Measurements from ENCODE around the gene OR2V1. TPM values are rescaled to one million over a fixed set of nuclear protein-coding genes. Genes with fewer than 3 reads are reported as not detected.

Gene OR2V1
- total RNA-seq, 5 donors from 2014 or later (not counting 1 experiment from before 2014, with no cell fraction given), result not detected

- no peak overlapping the region for H3K27ac ChIP-seq (ENCODE audit: low read length)
- Mint-ChIP-seq H3K4me3 (no peak overlapping the region), H3K9me3 (peaks cover 2 to 8% (median 2%) of the 10 kb centered on the region in 3 donors), H3K4me1 (no peaks in the 10 kb centered on the region), H3K27ac (no peak overlapping the region), H3K27me3 (peaks cover 57 to 76% of the 10 kb centered on the region in 2 donors), H3K36me3 (no peaks in the 10 kb centered on the region)
- ChIA-PET POLR2A (no interaction called here), CTCF (no interaction called here)
- H3K9me3 ChIP-seq, result no peaks in the 10 kb centered on the region
- no peak overlapping the region for H3K4me3 ChIP-seq (ENCODE audit: control insufficient read depth in 1 of 2, extremely low read depth in 1 of 2, low read length in 1 of 2)
- H3K36me3 ChIP-seq (ENCODE audit: control insufficient read depth in 2 of 2, extremely low read depth in 1 of 2, insufficient read depth in 1 of 2, low read length in 1 of 2), result no peaks in the 10 kb centered on the region
- no peak for DNase-seq
- no peak for ATAC-seq (replicated peaks in 1 of 4)
- H3K4me1 ChIP-seq (ENCODE audit: control insufficient read depth in 1 of 2, extremely low read depth in 1 of 2, insufficient read depth in 2 of 2, low read length in 2 of 2), result no peaks in the 10 kb centered on the region
- peaks cover 0 to 52% of the 10 kb centered on the region in 2 experiments for H3K27me3 ChIP-seq (replicated peaks in 1 of 2; ENCODE audit: control insufficient read depth in 2 of 2, extremely low read depth in 1 of 2, insufficient read depth in 2 of 2, low read length in 1 of 2)
- WGBS (ENCODE audit: insufficient coverage), result no CpG with 5 or more reads among the region's 1 CpG
Observed at GRCh38 chr5:181145133-181145532, 14.2 kb upstream of the OR2V1 start.

- no peak overlapping the region for H3K27ac Mint-ChIP-seq
- ATAC-seq (replicated peaks in 1 of 4) (no peak), DNase-seq (no peak)
- 50% methylated on average over 1 of the region's 7 CpGs for WGBS (ENCODE audit: insufficient coverage)
- ChIA-PET CTCF (no interaction called here), POLR2A (interaction anchor here in 1 of 2 donors (0.6 kb wide), 1 partner anchor 62 kb away, joined by 8 read pairs; no protein-coding TSS in a partner anchor)
- no peaks in the 10 kb centered on the region for H3K4me1 Mint-ChIP-seq
- Histone ChIP-seq H3K9me3 (no peaks in the 10 kb centered on the region), H3K27ac (ENCODE audit: low read length) (no peak overlapping the region), H3K4me3 (ENCODE audit: control insufficient read depth in 1 of 2, extremely low read depth in 1 of 2, low read length in 1 of 2) (no peak overlapping the region), H3K4me1 (ENCODE audit: control insufficient read depth in 1 of 2, extremely low read depth in 1 of 2, insufficient read depth in 2 of 2, low read length in 2 of 2) (no peaks in the 10 kb centered on the region), H3K27me3 (replicated peaks in 1 of 2; ENCODE audit: control insufficient read depth in 2 of 2, extremely low read depth in 1 of 2, insufficient read depth in 2 of 2, low read length in 1 of 2) (peaks cover 0 to 32% of the 10 kb centered on the region in 2 experiments), H3K36me3 (ENCODE audit: control insufficient read depth in 2 of 2, extremely low read depth in 1 of 2, insufficient read depth in 1 of 2, low read length in 1 of 2) (no peaks in the 10 kb centered on the region)
- peaks cover 9 to 36% (median 15%) of the 10 kb centered on the region in 3 donors for H3K9me3 Mint-ChIP-seq
- H3K27me3 Mint-ChIP-seq, result peaks cover 40 to 51% of the 10 kb centered on the region in 2 donors
- no peaks in the 10 kb centered on the region for H3K36me3 Mint-ChIP-seq
- no peak overlapping the region for H3K4me3 Mint-ChIP-seq
Observed at GRCh38 chr5:181142054-181142453, 11.1 kb upstream of the OR2V1 start.

GRCh38 chr5:181140766-181141165 is 9.8 kb upstream of the OR2V1 start:
- no peak overlapping the region for H3K27ac Mint-ChIP-seq
- no peaks in the 10 kb centered on the region for H3K36me3 Mint-ChIP-seq
- CTCF ChIA-PET, result no interaction called here
- Histone ChIP-seq H3K27ac (ENCODE audit: low read length) (no peak overlapping the region), H3K9me3 (no peaks in the 10 kb centered on the region), H3K4me1 (ENCODE audit: control insufficient read depth in 1 of 2, extremely low read depth in 1 of 2, insufficient read depth in 2 of 2, low read length in 2 of 2) (no peaks in the 10 kb centered on the region), H3K4me3 (ENCODE audit: control insufficient read depth in 1 of 2, extremely low read depth in 1 of 2, low read length in 1 of 2) (no peak overlapping the region), H3K36me3 (ENCODE audit: control insufficient read depth in 2 of 2, extremely low read depth in 1 of 2, insufficient read depth in 1 of 2, low read length in 1 of 2) (no peaks in the 10 kb centered on the region), H3K27me3 (replicated peaks in 1 of 2; ENCODE audit: control insufficient read depth in 2 of 2, extremely low read depth in 1 of 2, insufficient read depth in 2 of 2, low read length in 1 of 2) (peaks cover 0 to 29% of the 10 kb centered on the region in 2 experiments)
- no peak for DNase-seq
- 61% methylated on average over 3 of the region's 3 CpGs for WGBS (ENCODE audit: insufficient coverage)
- H3K4me3 Mint-ChIP-seq, result no peak overlapping the region
- POLR2A ChIA-PET, result interaction anchor here in 1 of 2 donors (0.9 kb wide), 1 partner anchor 264 kb away, joined by 3 read pairs; no protein-coding TSS in a partner anchor
- no peak for ATAC-seq (replicated peaks in 1 of 4)
- peaks cover 32 to 43% of the 10 kb centered on the region in 2 donors for H3K27me3 Mint-ChIP-seq
- H3K4me1 Mint-ChIP-seq, result no peaks in the 10 kb centered on the region
- peaks cover 9 to 39% (median 15%) of the 10 kb centered on the region in 3 donors for H3K9me3 Mint-ChIP-seq

GRCh38 chr5:181138258-181138657 is 7.3 kb upstream of the OR2V1 start:
- no peak overlapping the region for H3K27ac Mint-ChIP-seq
- ChIA-PET POLR2A (no interaction called here), CTCF (no interaction called here)
- H3K4me3 Mint-ChIP-seq, result no peak overlapping the region
- Histone ChIP-seq H3K4me1 (ENCODE audit: control insufficient read depth in 1 of 2, extremely low read depth in 1 of 2, insufficient read depth in 2 of 2, low read length in 2 of 2) (no peaks in the 10 kb centered on the region), H3K27me3 (replicated peaks in 1 of 2; ENCODE audit: control insufficient read depth in 2 of 2, extremely low read depth in 1 of 2, insufficient read depth in 2 of 2, low read length in 1 of 2) (peaks cover 0 to 37% of the 10 kb centered on the region in 2 experiments), H3K4me3 (ENCODE audit: control insufficient read depth in 1 of 2, extremely low read depth in 1 of 2, low read length in 1 of 2) (no peak overlapping the region), H3K27ac (ENCODE audit: low read length) (no peak overlapping the region), H3K9me3 (no peaks in the 10 kb centered on the region), H3K36me3 (ENCODE audit: control insufficient read depth in 2 of 2, extremely low read depth in 1 of 2, insufficient read depth in 1 of 2, low read length in 1 of 2) (no peaks in the 10 kb centered on the region)
- DNase-seq (no peak), ATAC-seq (replicated peaks in 1 of 4) (no peak)
- H3K27me3 Mint-ChIP-seq, result peaks cover 23 to 41% of the 10 kb centered on the region in 2 donors
- H3K4me1 Mint-ChIP-seq, result no peaks in the 10 kb centered on the region
- peaks cover 9 to 39% (median 15%) of the 10 kb centered on the region in 3 donors for H3K9me3 Mint-ChIP-seq
- H3K36me3 Mint-ChIP-seq, result no peaks in the 10 kb centered on the region
- WGBS (ENCODE audit: insufficient coverage), result 45% methylated on average over 3 of the region's 5 CpGs

GRCh38 chr5:181136361-181136955 is 5.5 kb upstream of the OR2V1 start:
- ChIA-PET POLR2A (no interaction called here), CTCF (no interaction called here)
- no peak overlapping the region for H3K27ac Mint-ChIP-seq
- peaks cover 9 to 39% (median 15%) of the 10 kb centered on the region in 3 donors for H3K9me3 Mint-ChIP-seq
- no peak overlapping the region for H3K4me3 ChIP-seq (ENCODE audit: control insufficient read depth in 1 of 2, extremely low read depth in 1 of 2, low read length in 1 of 2)
- WGBS (ENCODE audit: insufficient coverage), result no CpG with 5 or more reads among the region's 4 CpGs
- no peaks in the 10 kb centered on the region for H3K9me3 ChIP-seq
- H3K4me1 ChIP-seq (ENCODE audit: control insufficient read depth in 1 of 2, extremely low read depth in 1 of 2, insufficient read depth in 2 of 2, low read length in 2 of 2), result no peaks in the 10 kb centered on the region
- H3K27me3 Mint-ChIP-seq, result peaks cover 28 to 38% of the 10 kb centered on the region in 2 donors
- no peaks in the 10 kb centered on the region for H3K36me3 ChIP-seq (ENCODE audit: control insufficient read depth in 2 of 2, extremely low read depth in 1 of 2, insufficient read depth in 1 of 2, low read length in 1 of 2)
- H3K36me3 Mint-ChIP-seq, result no peaks in the 10 kb centered on the region
- H3K27ac ChIP-seq (ENCODE audit: low read length), result no peak overlapping the region
- no peak for ATAC-seq (replicated peaks in 1 of 4)
- DNase-seq, result no peak
- peaks cover 0 to 27% of the 10 kb centered on the region in 2 experiments for H3K27me3 ChIP-seq (replicated peaks in 1 of 2; ENCODE audit: control insufficient read depth in 2 of 2, extremely low read depth in 1 of 2, insufficient read depth in 2 of 2, low read length in 1 of 2)
- H3K4me1 Mint-ChIP-seq, result no peaks in the 10 kb centered on the region
- H3K4me3 Mint-ChIP-seq, result no peak overlapping the region

- no peak for DNase-seq
- Mint-ChIP-seq H3K4me1 (no peaks in the 10 kb centered on the region), H3K27ac (no peak overlapping the region), H3K9me3 (peaks cover 3 to 24% (median 11%) of the 10 kb centered on the region in 3 donors), H3K27me3 (peaks cover 29 to 43% of the 10 kb centered on the region in 2 donors), H3K4me3 (no peak overlapping the region), H3K36me3 (no peaks in the 10 kb centered on the region)
- peaks cover 0 to 43% of the 10 kb centered on the region in 2 experiments for H3K27me3 ChIP-seq (replicated peaks in 1 of 2; ENCODE audit: control insufficient read depth in 2 of 2, extremely low read depth in 1 of 2, insufficient read depth in 2 of 2, low read length in 1 of 2)
- ChIA-PET CTCF (interaction anchor here in 1 of 2 donors (0.7 kb wide), 1 partner anchor 117 kb away, joined by 3 read pairs; no protein-coding TSS in a partner anchor), POLR2A (no interaction called here)
- no peaks in the 10 kb centered on the region for H3K9me3 ChIP-seq
- H3K36me3 ChIP-seq (ENCODE audit: control insufficient read depth in 2 of 2, extremely low read depth in 1 of 2, insufficient read depth in 1 of 2, low read length in 1 of 2), result no peaks in the 10 kb centered on the region
- 79% methylated on average over 2 of the region's 6 CpGs for WGBS (ENCODE audit: insufficient coverage)
- ATAC-seq (replicated peaks in 1 of 4), result no peak
- H3K4me3 ChIP-seq (ENCODE audit: control insufficient read depth in 1 of 2, extremely low read depth in 1 of 2, low read length in 1 of 2), result no peak overlapping the region
- H3K4me1 ChIP-seq (ENCODE audit: control insufficient read depth in 1 of 2, extremely low read depth in 1 of 2, insufficient read depth in 2 of 2, low read length in 2 of 2), result no peaks in the 10 kb centered on the region
- H3K27ac ChIP-seq (ENCODE audit: low read length), result no peak overlapping the region
Observed at GRCh38 chr5:181134259-181134658, 3.3 kb upstream of the OR2V1 start.

All from T-cell (primary cell).